GM12874 (cell line): Measurements from ENCODE around the gene ZNF544.

ENCODE experiments used
- TF ChIP-seq, protein P1 (sequence below): IDR thresholded peaks from 2 replicates; pipeline ENCODE4 v1.5.1; 2011; ENCODE audit warnings: low read depth, mild to moderate bottlenecking, control low read depth, low read length, moderate library complexity; ENCODE audit not compliant: insufficient read depth

ZNF544 gene

GRCh38 chr19:58307736-58308135 lies 79.0 kb downstream of the ZNF544 start:
- TF ChIP-seq, protein P1, sequence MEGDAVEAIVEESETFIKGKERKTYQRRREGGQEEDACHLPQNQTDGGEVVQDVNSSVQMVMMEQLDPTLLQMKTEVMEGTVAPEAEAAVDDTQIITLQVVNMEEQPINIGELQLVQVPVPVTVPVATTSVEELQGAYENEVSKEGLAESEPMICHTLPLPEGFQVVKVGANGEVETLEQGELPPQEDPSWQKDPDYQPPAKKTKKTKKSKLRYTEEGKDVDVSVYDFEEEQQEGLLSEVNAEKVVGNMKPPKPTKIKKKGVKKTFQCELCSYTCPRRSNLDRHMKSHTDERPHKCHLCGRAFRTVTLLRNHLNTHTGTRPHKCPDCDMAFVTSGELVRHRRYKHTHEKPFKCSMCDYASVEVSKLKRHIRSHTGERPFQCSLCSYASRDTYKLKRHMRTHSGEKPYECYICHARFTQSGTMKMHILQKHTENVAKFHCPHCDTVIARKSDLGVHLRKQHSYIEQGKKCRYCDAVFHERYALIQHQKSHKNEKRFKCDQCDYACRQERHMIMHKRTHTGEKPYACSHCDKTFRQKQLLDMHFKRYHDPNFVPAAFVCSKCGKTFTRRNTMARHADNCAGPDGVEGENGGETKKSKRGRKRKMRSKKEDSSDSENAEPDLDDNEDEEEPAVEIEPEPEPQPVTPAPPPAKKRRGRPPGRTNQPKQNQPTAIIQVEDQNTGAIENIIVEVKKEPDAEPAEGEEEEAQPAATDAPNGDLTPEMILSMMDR, result no peak

DNA sequence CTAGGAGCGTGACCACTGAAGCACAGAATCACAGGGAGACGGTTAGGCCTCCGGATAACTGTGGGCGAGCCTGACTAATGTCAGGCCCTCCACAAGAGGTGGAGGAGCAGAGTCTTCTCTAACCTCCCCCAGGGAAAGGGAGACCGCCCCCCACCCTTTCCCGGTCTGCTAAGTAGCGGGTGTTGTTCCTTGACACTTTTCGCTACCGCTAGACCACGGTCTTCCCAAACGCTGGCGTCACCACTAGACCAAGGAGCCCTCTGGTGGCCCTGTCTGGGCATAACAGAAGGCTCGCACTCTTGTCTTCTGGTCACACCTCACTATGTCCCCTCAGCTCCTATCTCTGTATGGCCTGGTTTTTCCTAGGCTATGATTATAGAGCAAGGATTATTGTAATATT lies 82.0 kb downstream of the ZNF544 start:
- TF ChIP-seq, protein P1, result peak; percentile 12; the same call in 1 of the 2 replicates

- TF ChIP-seq, protein P1, result no peak
Measured at GRCh38 chr19:58311345-58311865, 82.7 kb downstream of the ZNF544 start.
